H9 (cell line): ENCODE results near the gene MRPL34. TPM values are rescaled to one million over a fixed set of nuclear protein-coding genes. Genes with fewer than 3 reads are reported as not detected.

Experiments
- DNase-seq: peaks from one replicate; pipeline ENCODE4 v3.0.0-alpha.2; 2017
- H2AFZ ChIP-seq: one replicate; pipeline ENCODE4 v1.6.1; 2013; ENCODE audit warnings: mild to moderate bottlenecking, low read length, control low read depth, moderate library complexity
- H2AK5ac ChIP-seq: 2 replicates; pipeline ENCODE4 v1.6.1; 2013; ENCODE audit warnings: low read length, control low read depth, mixed read lengths; ENCODE audit not compliant: insufficient read length
- H2BK120ac ChIP-seq: one replicate; pipeline ENCODE4 v1.6.1; 2013; ENCODE audit warnings: low read depth, mild to moderate bottlenecking, low read length, control low read depth, inconsistent platforms; ENCODE audit not compliant: poor library complexity, severe bottlenecking
- H2BK12ac ChIP-seq: 2 replicates; pipeline ENCODE4 v1.6.1; 2013; ENCODE audit warnings: low read length, control low read depth, mixed read lengths, low read depth; ENCODE audit not compliant: insufficient read length
- H2BK15ac ChIP-seq: 2 replicates; pipeline ENCODE4 v1.6.1; 2013; ENCODE audit warnings: low read depth, low read length, control low read depth
- H2BK20ac ChIP-seq: one replicate; pipeline ENCODE4 v1.6.1; 2013; ENCODE audit warnings: low read depth, mild to moderate bottlenecking, low read length, control low read depth, inconsistent platforms; ENCODE audit not compliant: poor library complexity, severe bottlenecking
- H2BK5ac ChIP-seq: 2 replicates; pipeline ENCODE4 v1.6.1; 2013; ENCODE audit warnings: low read length, control low read depth, mixed read lengths; ENCODE audit not compliant: insufficient read length
- H3K14ac ChIP-seq: 2 replicates; pipeline ENCODE4 v1.6.1; 2013; ENCODE audit warnings: low read length, control low read depth; ENCODE audit not compliant: insufficient read depth
- H3K18ac ChIP-seq: 2 replicates; pipeline ENCODE4 v1.6.1; 2013; ENCODE audit warnings: low read depth, mild to moderate bottlenecking, mixed read lengths, low read length, control low read depth; ENCODE audit not compliant: insufficient read length
- H3K23ac ChIP-seq: 2 replicates; pipeline ENCODE4 v1.6.1; 2013; ENCODE audit warnings: low read length, control low read depth, mixed read lengths, low read depth; ENCODE audit not compliant: insufficient read length
- H3K23me2 ChIP-seq: 2 replicates; pipeline ENCODE4 v1.6.1; 2013; ENCODE audit warnings: low read depth, mild to moderate bottlenecking, mixed read lengths, low read length, control low read depth; ENCODE audit not compliant: insufficient read length, poor library complexity, severe bottlenecking
- H3K27ac ChIP-seq: 2 replicates; pipeline ENCODE4 v1.5.1; 2013; ENCODE audit warnings: low read length, control low read depth, mixed read lengths, low read depth; ENCODE audit not compliant: insufficient read length
- H3K27me3 ChIP-seq: 2 replicates; pipeline ENCODE4 v1.6.1; 2013; ENCODE audit warnings: low read length, control low read depth, inconsistent platforms; ENCODE audit not compliant: insufficient read depth
- H3K4ac ChIP-seq: 2 replicates; pipeline ENCODE4 v1.6.1; 2013; ENCODE audit warnings: low read depth, mild to moderate bottlenecking, control low read depth, inconsistent platforms, low read length, moderate library complexity
- H3K4me1 ChIP-seq: 2 replicates; pipeline ENCODE4 v1.6.1; 2013; ENCODE audit warnings: low read length, control low read depth, inconsistent platforms; ENCODE audit not compliant: insufficient read depth
- H3K4me2 ChIP-seq: 2 replicates; pipeline ENCODE4 v1.6.1; 2013; ENCODE audit warnings: low read length, control low read depth, mixed read lengths; ENCODE audit not compliant: insufficient read length, insufficient read depth
- H3K56ac ChIP-seq: 2 replicates; pipeline ENCODE4 v1.6.1; 2013; ENCODE audit warnings: low read depth, mild to moderate bottlenecking, mixed read lengths, low read length, control low read depth; ENCODE audit not compliant: insufficient read length
- H3K79me1 ChIP-seq: 2 replicates; pipeline ENCODE4 v1.6.1; 2013; ENCODE audit warnings: low read depth, mild to moderate bottlenecking, moderate library complexity, low read length, control low read depth, inconsistent platforms; ENCODE audit not compliant: insufficient read depth, poor library complexity, severe bottlenecking
- H3K79me2 ChIP-seq: 2 replicates; pipeline ENCODE4 v1.6.1; 2013; ENCODE audit warnings: low read length, control low read depth, inconsistent platforms; ENCODE audit not compliant: insufficient read depth
- H3K9ac ChIP-seq: 2 replicates; pipeline ENCODE4 v1.6.1; 2013; ENCODE audit warnings: low read length, control low read depth, mixed read lengths; ENCODE audit not compliant: insufficient read length; ENCODE audit errors: extremely low read depth
- H3K9me3 ChIP-seq: one replicate; pipeline ENCODE4 v1.6.1; 2013; ENCODE audit warnings: low read depth, low read length, inconsistent platforms; ENCODE audit not compliant: control insufficient read depth
- H3T11ph ChIP-seq: one replicate; pipeline ENCODE4 v1.6.1; 2013; ENCODE audit warnings: mild to moderate bottlenecking, low read length, control low read depth, inconsistent platforms
- H4K20me1 ChIP-seq: one replicate; pipeline ENCODE4 v1.6.1; 2013; ENCODE audit not compliant: control insufficient read depth, insufficient read length, insufficient read depth
- H4K5ac ChIP-seq: 2 replicates; pipeline ENCODE4 v1.6.1; 2013; ENCODE audit warnings: low read depth, mild to moderate bottlenecking, mixed read lengths, low read length, control low read depth; ENCODE audit not compliant: insufficient read length
- H4K8ac ChIP-seq: replicated peaks from 2 replicates; pipeline ENCODE4 v1.6.1; 2013; ENCODE audit warnings: low read length, control low read depth, mixed read lengths, low read depth; ENCODE audit not compliant: insufficient read length
- H4K91ac ChIP-seq: 2 replicates; pipeline ENCODE4 v1.6.1; 2013; ENCODE audit warnings: low read depth, mild to moderate bottlenecking, moderate library complexity, mixed read lengths, low read length, control low read depth; ENCODE audit not compliant: insufficient read length
- H3K27ac Mint-ChIP-seq, 3 experiments: 2 replicates in 2 of 3; 3 replicates in 1 of 3; pipeline ENCODE4 v1.8.0; 2020 to 2021; ENCODE audit warnings: mixed read lengths in 3 of 3, mild to moderate bottlenecking in 1 of 3, moderate library complexity in 1 of 3
- H3K27me3 Mint-ChIP-seq: 2 replicates; pipeline ENCODE4 v1.8.0; 2021; ENCODE audit warnings: low read depth, mild to moderate bottlenecking, moderate library complexity, mixed read lengths
- H3K36me3 Mint-ChIP-seq, 3 experiments: 2 replicates in 2 of 3; 3 replicates in 1 of 3; pipeline ENCODE4 v1.8.0; 2020 to 2021; ENCODE audit warnings: low read depth in 3 of 3, mixed read lengths in 3 of 3; ENCODE audit not compliant: insufficient read depth in 1 of 3
- H3K4me1 Mint-ChIP-seq, 2 experiments: 2 replicates each; pipeline ENCODE4 v1.8.0; 2020; ENCODE audit warnings: mixed read lengths in 2 of 2
- H3K4me3 Mint-ChIP-seq, 2 experiments: 2 replicates in 1 of 2; 3 replicates in 1 of 2; pipeline ENCODE4 v1.8.0; 2020 to 2021; ENCODE audit warnings: mild to moderate bottlenecking in 2 of 2, mixed read lengths in 2 of 2, moderate library complexity in 1 of 2
- H3K9me3 Mint-ChIP-seq, 2 experiments: 2 replicates in 1 of 2; 3 replicates in 1 of 2; pipeline ENCODE4 v1.8.0; 2020; ENCODE audit warnings: mild to moderate bottlenecking in 2 of 2, mixed read lengths in 2 of 2, moderate library complexity in 1 of 2
- WGBS: extraction: QIAGEN DNeasy Blood & Tissue Kit; methylation state at CpG from one replicate; pipeline ENCODE4 v1.1.7; 2013; ENCODE audit warnings: missing lambda C conversion rate, low lambda C conversion rate, mixed read lengths; ENCODE audit not compliant: insufficient read length; ENCODE audit errors: extremely low coverage; 5-methylcytosine and 5-hydroxymethylcytosine counted together
- total RNA-seq: library from RNA; stranded (reverse); gene quantifications from 2 replicates; pipeline ENCODE4 v1.2.1, GENCODE V29; 2021
- TF ChIP-seq, protein P1 (sequence below): fragments of 200-600 bp; sonication (generic); conservative IDR thresholded peaks from 3 replicates; pipeline ENCODE4 v1.8.0; 2021; ENCODE audit warnings: antibody characterized with exemption, mild to moderate bottlenecking

The MRPL34 gene
- total RNA-seq, 1 experiment from 2014 or later: 84.6 TPM

DNA sequence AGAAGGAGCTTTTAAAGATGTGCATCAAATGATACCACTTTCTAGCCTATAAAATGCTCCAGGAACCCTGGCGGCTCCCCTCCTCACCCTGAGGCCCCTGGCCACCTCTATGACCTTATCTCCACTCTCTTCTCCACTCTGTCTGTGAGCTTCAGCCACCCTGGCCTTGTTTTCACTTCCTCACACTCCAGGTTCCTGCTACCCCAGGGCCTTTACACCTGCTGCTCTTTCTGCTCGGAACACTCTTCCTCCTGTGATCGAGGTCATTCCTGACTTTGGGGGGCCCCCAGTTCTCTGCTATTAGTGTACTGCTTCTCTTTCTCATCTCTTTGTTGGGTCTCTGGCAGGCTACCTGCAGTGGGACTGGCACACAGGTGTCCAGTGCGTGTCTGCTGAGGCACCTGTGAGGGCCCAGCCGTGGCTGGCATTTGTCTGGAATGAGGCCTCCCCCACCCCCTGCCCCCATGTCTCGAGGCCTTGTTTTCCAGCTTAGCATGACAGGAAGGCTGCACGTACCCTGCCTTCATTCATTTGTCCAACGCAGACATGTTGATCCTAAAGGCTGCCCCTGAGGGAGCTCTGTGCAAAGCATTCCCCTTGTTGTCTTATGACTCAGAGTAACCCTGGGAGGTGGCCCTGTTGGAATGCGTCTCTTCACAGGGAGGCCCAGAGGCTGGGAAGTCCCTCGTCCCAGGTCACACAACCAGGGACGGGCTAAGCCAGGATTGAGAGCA lies 6.0 kb downstream of the MRPL34 start:
- Histone ChIP-seq H3K18ac (no peak overlapping the region), H2AFZ (no peak overlapping the region), H3K27me3 (no peaks in the 10 kb centered on the region), H3K4me2 (no peak overlapping the region), H2BK15ac (no peak overlapping the region), H4K8ac (no peak overlapping the region), H3K23ac (no peak overlapping the region), H2BK20ac (no peak overlapping the region), H2BK120ac (no peak overlapping the region), H3K27ac (no peak overlapping the region), H2BK12ac (no peak overlapping the region), H3K4me1 (no peaks in the 10 kb centered on the region), H3K9ac (no peak overlapping the region), H2AK5ac (no peak overlapping the region), H3K79me2 (peaks cover 7% of the 10 kb centered on the region; the same call in 1 of the 2 replicates), H4K5ac (no peak overlapping the region), H4K20me1 (no peaks in the 10 kb centered on the region), H3K9me3 (no peaks in the 10 kb centered on the region), H3K56ac (no peak overlapping the region), H3K4ac (no peak overlapping the region), H2BK5ac (no peak overlapping the region), H3K14ac (no peak overlapping the region), H3K23me2 (peaks cover 6% of the 10 kb centered on the region), H3T11ph (no peak overlapping the region), H3K79me1 (peaks cover 6% of the 10 kb centered on the region), H4K91ac (no peak overlapping the region)
- no CpG with 5 or more reads among the region's 11 CpGs for WGBS
- no peak for DNase-seq
- no peaks in the 10 kb centered on the region for H3K27me3 Mint-ChIP-seq
- no peaks in the 10 kb centered on the region for H3K9me3 Mint-ChIP-seq
- peak overlapping the region; percentile 51 to 52; a peak in 4 of 5 replicates for H3K4me3 Mint-ChIP-seq
- TF ChIP-seq, protein P1, sequence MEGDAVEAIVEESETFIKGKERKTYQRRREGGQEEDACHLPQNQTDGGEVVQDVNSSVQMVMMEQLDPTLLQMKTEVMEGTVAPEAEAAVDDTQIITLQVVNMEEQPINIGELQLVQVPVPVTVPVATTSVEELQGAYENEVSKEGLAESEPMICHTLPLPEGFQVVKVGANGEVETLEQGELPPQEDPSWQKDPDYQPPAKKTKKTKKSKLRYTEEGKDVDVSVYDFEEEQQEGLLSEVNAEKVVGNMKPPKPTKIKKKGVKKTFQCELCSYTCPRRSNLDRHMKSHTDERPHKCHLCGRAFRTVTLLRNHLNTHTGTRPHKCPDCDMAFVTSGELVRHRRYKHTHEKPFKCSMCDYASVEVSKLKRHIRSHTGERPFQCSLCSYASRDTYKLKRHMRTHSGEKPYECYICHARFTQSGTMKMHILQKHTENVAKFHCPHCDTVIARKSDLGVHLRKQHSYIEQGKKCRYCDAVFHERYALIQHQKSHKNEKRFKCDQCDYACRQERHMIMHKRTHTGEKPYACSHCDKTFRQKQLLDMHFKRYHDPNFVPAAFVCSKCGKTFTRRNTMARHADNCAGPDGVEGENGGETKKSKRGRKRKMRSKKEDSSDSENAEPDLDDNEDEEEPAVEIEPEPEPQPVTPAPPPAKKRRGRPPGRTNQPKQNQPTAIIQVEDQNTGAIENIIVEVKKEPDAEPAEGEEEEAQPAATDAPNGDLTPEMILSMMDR: no peak
- peaks cover 14 to 35% (median 31%) of the 10 kb centered on the region in 3 experiments; a peak in 6 of 7 replicates for H3K36me3 Mint-ChIP-seq
- peaks cover 16 to 18% of the 10 kb centered on the region in 2 experiments for H3K4me1 Mint-ChIP-seq
- H3K27ac Mint-ChIP-seq: peak overlapping the region in 2 of 3 experiments; percentile 33 to 87; a peak in 5 of 7 replicates
